Measurements from ENCODE around the gene LIN37. TPM values are rescaled to one million over a fixed set of nuclear protein-coding genes. Genes with fewer than 3 reads are reported as not detected.

The LIN37 gene
- total RNA-seq, 1 experiment from 2014 or later, result 5.9 TPM

DNA sequence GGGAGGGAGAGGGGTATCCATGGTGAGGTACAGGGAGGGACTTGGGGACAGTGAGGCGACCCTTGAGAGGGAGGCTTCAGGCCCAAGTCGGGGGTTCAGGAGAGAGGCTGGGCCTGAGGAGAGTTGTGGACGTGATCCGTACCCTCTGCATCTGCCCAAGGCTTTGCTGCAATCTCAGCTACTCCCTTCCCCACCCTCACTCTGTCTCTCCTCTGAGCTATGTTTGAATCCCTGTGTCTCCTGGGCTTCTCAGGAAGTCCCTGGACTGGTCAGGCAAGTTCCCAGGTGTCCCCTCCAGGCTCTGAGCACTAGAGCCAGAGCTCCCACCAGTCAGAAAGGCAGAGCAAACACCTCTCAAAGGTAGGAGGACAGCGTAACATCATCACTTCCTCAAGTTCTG lies 1.8 kb downstream of the LIN37 start:
- no peak overlapping the region for H3K27ac Mint-ChIP-seq

More for the DNA sequence above, 1.8 kb downstream of the LIN37 start:
- Histone ChIP-seq H2AFZ (ENCODE audit: low read length) (no peak overlapping the region), H2BK5ac (ENCODE audit: insufficient read length, low read length) (no peak overlapping the region), H3T11ph (ENCODE audit: low read length) (no peak overlapping the region), H3K23me2 (ENCODE audit: insufficient read length, low read depth, low read length, poor library complexity, severe bottlenecking) (peaks cover 10% of the 10 kb centered on the region), H2BK12ac (ENCODE audit: insufficient read length, low read depth, low read length) (no peak overlapping the region), H3K79me1 (ENCODE audit: insufficient read depth, low read depth, low read length, poor library complexity, severe bottlenecking) (peaks cover 3% of the 10 kb centered on the region), H4K8ac (replicated peaks; ENCODE audit: insufficient read length, low read depth, low read length) (no peak overlapping the region), H3K18ac (ENCODE audit: insufficient read length, low read depth, low read length) (no peak overlapping the region), H3K9ac (ENCODE audit: extremely low read depth, insufficient read length, low read length) (no peak overlapping the region), H4K20me1 (ENCODE audit: control insufficient read depth, insufficient read depth, insufficient read length) (no peaks in the 10 kb centered on the region), H3K23ac (ENCODE audit: insufficient read length, low read depth, low read length) (no peak overlapping the region), H2BK120ac (ENCODE audit: low read depth, low read length, poor library complexity, severe bottlenecking) (no peak overlapping the region), H3K14ac (ENCODE audit: insufficient read depth, low read length) (no peak overlapping the region), H3K4me1 (ENCODE audit: insufficient read depth, low read length) (peaks cover 4% of the 10 kb centered on the region; the same call in 1 of the 2 replicates), H2BK20ac (ENCODE audit: low read depth, low read length, poor library complexity, severe bottlenecking) (no peak overlapping the region), H2BK15ac (ENCODE audit: low read depth, low read length) (no peak overlapping the region), H3K27me3 (ENCODE audit: insufficient read depth, low read length) (no peaks in the 10 kb centered on the region), H3K4me2 (ENCODE audit: insufficient read depth, insufficient read length, low read length) (no peak overlapping the region), H4K91ac (ENCODE audit: insufficient read length, low read depth, low read length) (no peak overlapping the region), H3K9me3 (ENCODE audit: control insufficient read depth, low read depth, low read length) (no peaks in the 10 kb centered on the region), H3K27ac (ENCODE audit: insufficient read length, low read depth, low read length) (no peak overlapping the region), H3K4ac (ENCODE audit: low read depth, low read length) (no peak overlapping the region), H3K56ac (ENCODE audit: insufficient read length, low read depth, low read length) (no peak overlapping the region), H4K5ac (ENCODE audit: insufficient read length, low read depth, low read length) (no peak overlapping the region), H2AK5ac (ENCODE audit: insufficient read length, low read length) (no peak overlapping the region), H3K79me2 (ENCODE audit: insufficient read depth, low read length) (no peaks in the 10 kb centered on the region)
- WGBS (ENCODE audit: extremely low coverage, insufficient read length, low lambda C conversion rate), result no CpG with 5 or more reads among the region's 5 CpGs
- Mint-ChIP-seq H3K36me3 (ENCODE audit: insufficient read depth in 1 of 3, low read depth in 3 of 3) (peaks cover 0 to 8% (median 6%) of the 10 kb centered on the region in 3 experiments; a peak in 3 of 7 replicates), H3K9me3 (no peaks in the 10 kb centered on the region), H3K4me3 (no peak overlapping the region; a peak in 1 of 5 replicates), H3K27me3 (ENCODE audit: low read depth) (peaks cover 3% of the 10 kb centered on the region), H3K4me1 (peaks cover 17 to 24% of the 10 kb centered on the region in 2 experiments)
- no peak for DNase-seq
- TF ChIP-seq CTCF (conservative IDR thresholded peaks at IDR 0.05), result no peak

Data from H9 (cell line).